NCI-H748 (cell line): Measurements from ENCODE around the gene KIZ.
"Not testable (repeated sequence)": the region's sequence is repeated elsewhere in the genome, so short reads cannot be mapped to it uniquely, and the experiment has no call there.

Source experiments
- DNase-seq: peaks from one replicate; lab custom pipeline; 2025; ENCODE audit not compliant: unreplicated experiment; lab: John Stamatoyannopoulos, UW

The KIZ gene

DNA sequence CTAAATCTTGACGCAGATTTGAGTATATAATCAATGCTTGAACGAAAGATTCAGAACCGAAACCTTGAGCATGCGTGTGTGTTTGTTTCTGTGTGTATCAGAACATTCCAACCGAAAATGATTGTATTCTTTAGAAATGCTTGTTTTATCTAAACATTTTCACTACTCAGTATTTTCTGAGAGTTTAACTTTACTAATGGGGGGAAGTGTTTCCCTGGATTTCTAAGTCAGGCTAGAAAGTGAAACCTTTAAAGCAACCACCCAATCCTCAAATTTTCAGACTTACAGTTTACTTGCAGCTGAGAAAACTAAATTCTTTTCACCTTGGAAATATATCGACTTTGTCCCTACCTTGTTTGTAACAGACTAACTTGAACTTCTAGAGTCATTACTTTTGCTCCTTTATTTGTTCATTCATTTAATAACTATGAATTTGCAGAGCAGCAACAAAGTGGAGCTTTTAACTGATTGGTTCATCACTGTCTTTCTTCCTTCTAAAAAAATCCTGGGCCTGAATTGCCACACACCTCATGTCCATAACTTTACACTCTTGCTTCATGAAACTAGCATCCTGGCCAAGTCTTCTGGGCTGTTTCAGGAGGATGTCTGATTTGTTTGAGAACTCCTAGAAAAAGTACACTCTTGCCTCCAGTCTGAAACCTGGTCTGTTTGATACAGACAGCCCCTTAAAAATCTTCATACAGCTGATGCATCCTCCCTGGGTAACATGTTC lies 99.5 kb downstream of the KIZ start:
- DNase-seq = no peak

DNA sequence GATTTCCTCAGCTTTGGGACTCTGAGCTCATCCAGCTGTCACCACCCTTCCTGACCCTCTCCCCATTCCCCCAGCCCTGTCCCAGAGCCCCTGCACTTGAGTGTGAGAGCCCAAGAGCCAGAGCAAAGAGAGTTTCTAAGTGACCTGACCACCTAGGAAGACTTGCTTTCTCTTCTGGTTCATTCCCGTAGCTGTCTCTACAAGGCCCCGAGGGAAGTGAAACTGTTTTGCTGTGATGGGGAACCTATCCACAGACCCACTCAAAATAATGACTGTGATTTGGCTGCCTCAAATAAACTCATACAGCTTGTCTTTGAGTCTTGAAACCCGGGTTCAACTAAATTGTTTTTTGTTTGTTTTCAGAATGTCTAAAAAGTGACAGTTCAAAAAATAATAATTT lies 102.6 kb downstream of the KIZ start:
- DNase-seq = no peak

DNA sequence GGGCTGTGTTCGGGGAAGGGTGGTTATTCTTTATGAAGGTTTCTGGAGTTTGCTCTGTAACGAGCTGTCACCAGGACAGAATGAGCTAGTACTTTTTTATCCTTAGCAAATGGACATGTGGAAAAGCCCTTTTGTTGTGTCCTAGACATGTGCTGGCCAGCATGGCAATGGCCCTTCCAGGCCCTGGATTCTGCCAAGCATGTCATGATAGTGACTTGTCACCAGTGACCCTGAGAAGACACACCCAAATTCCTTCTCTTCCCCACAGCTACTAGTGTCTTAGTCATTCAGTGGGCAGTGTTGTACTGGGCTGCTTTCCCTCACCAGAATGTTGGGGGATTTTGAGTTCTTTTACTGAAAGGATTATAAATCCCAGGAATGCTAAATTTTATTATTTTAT lies 103.3 kb downstream of the KIZ start:
- no peak for DNase-seq

DNA sequence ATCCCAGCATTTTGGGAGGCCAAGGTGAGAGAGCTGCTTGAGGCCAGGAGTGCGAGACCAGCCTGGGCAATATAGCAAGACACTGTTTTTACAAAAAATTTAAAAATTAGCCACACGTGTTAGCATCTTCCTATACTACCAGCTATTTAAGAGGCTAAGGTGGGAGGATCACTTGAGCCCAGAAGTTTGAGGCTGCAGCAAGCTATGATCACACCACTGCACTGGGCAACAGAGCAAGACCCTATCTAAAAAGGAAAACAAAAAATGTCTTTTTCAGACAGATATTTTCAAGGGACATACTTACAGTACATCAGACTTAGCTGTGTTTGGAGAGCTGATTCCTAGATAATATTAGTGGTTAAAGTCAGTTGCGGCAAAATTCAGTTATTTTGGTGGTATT lies 104.3 kb downstream of the KIZ start:
- no peak for DNase-seq

DNA sequence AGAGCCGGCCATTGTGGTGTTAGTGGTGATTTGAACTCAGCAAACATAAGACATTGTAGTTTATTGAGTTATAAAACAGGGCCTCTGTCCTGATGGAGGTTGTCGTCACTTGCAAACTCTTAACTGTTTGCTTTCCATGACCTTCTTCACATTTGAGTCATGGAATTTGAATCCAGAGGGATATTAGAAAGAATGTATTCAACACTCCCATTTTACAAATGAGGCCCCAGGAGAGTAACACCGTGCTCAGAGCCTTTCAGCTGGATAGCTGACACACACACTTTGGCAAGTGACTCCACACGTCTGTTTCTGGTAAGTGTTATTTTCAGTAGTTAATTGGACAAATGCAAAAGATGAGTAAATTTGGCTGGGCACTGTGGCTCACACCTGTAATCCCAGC lies 104.8 kb downstream of the KIZ start:
- DNase-seq = no peak

DNA sequence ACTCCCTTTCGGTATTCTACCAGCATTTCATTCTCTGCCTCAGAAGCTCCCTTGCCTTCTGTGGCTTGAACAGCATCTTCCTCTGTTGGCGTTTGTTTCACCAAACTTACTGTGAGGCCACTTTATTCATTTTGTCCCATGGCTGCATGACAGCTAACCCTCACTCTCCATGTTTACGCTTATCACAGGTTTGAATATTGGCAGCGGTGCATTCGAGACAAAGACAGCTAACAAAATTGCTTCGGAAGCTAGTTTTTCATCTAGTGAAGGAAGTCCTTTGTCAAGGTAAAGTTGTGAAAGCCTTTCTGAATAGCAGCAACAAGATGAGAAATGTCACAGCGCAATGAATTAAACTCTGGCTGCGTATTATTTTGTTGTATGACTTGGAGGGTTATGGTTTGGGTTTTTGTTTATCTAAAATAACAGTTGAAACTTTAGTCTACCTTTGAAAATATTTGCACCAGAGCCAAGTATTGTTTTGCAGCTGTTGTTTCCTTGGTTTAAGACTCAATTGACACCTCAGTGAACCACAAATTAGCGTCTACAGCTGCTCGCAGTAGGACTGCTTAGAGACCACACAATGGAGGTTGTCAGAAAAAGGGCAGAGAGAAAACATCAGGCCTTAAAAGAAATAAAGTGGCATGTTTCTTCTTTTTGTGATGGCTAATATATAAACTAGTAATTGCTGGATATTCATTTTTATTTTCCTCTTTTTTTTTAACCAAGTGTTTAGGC lies 106.8 kb downstream of the KIZ start:
- peak; percentile 79 for DNase-seq

DNA sequence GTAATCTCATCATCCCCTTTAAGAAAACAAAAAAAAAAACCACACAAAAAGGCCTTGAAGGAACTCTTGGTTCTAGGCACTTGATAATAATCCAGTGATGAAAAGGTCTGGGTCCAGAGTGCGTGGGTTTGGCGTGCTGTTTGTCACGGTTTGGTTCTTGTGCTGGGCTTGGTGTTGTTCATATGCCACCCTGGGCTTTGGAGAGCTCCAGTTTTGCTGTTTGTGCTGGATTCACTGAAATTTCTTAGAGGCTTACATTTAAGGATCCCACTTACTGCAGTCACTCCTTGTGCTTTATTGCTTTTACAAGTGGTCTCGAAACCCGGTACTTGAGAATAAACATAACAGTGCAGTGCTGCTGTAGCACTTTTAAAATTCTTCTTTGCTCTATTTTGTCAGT lies 108.4 kb downstream of the KIZ start:
- no peak for DNase-seq

DNA sequence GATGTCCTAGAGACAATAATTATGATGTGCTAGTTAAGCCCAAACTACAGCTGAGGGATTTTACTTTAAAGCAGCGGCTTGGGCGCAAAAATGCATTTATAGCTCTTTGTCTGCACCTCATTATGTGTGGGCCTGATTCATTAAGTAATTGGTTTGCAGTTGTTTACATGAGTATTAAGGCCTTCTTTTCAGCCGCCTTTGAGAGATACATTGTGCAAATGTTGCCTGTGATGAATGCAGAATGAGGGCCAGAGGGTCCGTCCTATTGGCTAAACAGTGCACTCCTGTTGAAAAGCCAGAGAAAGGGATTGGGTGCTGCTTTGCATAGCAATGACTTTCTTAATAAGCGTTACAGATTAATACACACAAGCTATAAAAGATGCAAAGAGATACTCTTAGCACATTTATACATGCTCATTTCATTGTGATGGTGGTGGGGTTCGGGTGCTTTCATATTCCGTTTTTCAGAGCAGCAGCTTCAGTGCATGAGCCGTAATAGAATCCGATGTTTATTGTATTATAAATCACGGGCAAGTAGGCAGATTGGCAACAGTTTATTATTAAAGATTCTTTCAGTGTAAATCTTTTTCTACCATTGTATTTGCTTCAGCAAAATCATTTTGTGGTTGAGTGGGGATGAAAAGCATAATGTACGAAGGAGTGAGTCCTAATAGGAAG lies 109.1 kb downstream of the KIZ start:
- DNase-seq = peak; percentile 96

DNA sequence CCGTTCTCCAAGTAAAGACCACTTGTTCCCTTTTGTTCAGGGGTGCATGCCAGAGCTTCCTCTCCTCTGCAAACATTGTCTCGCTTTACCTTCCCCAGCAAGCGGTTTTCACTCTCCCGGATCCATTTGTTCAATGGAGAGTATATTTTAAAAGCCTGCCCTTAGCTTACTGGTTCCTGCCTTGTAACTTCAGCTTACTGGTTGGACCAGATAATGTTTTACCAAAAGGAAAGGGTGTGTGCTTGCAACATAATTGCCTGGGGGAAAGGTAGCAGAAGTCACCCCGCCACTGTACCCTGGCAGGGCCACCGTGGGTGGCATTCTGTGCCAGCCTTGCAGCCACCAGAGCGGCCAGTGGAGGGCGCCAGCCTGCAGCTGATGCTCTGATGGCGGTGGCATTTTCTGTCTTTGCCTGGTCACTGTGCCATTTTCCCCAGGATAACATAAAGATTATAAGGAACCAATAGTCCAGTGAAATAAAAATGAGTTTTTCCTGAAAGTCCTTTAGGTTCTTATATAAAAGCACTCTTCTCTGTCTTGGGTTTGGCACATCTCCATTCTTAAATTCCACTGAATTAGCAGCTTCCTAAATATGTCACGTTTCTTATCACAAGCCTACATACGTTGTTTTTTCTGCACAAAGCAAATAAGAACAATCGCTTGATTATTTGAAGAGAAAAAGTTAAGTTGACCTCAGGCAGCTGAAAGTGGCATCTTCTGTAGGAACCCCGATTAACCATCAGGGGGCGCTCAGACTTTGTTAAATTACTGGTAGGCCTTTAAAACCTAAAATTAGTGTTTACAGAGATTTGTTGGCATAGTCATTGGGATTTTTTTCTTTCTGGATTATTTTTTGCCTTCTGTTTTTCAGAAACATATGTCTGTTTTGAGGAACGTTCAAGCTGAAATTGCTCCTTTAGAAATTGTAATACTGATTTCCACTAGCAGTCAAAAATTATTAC lies 109.9 kb downstream of the KIZ start:
- DNase-seq = peak; percentile 97

DNA sequence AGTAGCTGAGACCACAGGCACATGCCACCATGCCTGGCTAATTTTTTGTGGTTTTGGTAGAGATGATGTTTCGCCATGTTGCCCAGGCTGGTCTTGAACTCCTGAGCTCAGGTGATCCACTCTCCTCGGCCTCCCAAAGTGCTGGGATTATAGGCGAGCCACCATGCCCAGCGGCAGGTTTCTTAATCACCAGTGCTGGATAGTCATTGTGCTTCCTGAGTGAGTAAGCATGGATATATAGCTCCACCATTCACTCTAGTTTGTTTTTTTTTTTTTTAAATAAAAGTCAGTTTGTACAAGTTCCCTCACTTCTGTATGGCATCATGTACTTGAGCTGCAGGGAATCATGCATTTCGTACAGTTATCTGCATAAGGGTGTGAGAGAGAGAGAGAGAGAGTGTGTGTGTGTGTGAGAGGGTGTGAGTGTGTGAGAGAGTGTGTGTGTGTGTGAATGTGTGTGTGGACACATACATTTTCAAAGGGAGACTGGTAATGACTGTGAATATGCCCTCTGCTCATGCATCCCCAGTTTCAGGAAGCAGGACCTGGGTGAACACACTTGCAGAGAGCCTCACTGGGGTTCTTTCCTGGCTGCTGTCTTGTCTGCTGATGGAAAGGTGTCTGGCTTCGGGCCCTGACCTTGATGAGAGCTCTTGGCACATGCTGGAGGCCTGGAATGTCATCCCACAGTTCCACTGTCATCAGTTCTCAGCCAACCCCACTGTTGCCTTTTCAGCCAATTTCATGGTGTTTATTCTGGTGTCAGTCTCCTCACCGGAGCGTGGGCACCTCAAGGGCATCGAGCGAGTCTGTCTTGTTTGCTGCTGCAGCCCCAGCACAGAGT lies 112.3 kb downstream of the KIZ start:
- DNase-seq = no peak

DNA sequence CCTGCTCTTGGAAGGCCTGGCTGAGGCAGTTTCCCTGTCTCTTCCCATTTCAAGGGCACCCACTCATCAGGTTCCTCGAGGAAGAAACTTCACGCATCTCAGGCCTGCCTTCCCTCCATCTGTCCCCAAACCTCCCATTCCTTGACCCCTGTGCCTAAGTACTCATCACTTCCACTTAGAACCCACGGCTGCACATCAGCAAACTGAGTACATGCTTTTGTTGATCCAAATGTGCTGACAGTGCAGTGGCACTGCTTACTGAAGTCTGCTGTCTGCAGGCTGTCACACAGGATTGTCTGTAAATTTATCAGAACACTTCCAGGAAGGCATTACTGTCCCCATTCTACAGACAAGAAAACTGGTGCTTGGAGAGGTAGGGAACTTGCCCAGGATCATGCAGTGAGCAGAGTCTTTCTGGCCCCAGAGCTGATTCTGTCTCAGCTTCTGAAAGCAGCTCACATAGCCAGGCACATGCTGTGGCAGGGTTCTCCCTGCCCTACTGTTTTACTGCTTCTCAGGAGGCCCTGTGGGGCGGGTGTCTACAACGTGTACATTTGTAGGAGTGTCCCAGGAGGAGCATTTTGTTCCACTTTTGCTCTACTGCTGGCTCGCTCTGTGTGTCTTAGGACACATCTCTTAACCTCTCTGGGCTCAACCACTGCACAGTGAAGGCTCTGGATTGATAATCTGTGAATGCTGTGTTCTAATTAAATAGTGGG lies 113.1 kb downstream of the KIZ start:
- no peak for DNase-seq

DNA sequence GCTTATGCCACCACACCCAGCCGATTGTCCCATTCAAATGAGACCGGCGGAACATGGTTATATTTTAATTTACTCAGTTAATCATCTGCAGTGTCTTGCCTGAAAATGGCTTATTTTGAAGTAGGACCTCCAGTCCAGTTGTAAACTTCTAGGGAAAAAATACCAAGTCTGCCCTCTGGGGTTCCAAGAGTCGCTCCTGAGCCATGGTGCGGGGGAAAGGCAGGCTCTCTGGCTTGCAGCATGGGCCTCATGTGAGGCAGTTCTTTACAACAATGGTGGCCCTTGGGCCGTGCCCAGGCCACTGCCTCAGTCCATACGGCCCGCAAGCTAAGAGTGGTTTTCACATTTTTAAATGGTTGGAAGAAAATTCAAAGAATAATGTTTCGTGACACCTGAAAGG lies 114.5 kb downstream of the KIZ start:
- no peak for DNase-seq

DNA sequence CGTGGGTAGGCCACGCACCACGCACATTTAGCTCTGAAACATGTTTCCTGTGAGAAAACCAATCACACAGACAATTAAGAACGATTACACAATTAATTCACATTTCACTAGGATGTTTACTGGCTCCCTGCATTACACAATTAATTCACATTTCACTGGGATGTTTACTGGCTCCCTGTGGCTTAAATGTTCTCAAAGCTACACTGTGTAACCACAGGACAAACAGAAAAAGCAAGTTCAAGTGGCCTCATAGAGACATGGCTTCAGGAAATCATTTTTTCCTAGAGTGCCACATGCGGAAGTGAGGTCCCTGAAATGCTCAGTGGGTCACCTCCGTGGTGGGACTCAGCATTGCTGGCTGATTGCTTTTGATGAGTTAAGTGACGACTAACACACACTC lies 115.5 kb downstream of the KIZ start:
- DNase-seq = peak; percentile 98

DNA sequence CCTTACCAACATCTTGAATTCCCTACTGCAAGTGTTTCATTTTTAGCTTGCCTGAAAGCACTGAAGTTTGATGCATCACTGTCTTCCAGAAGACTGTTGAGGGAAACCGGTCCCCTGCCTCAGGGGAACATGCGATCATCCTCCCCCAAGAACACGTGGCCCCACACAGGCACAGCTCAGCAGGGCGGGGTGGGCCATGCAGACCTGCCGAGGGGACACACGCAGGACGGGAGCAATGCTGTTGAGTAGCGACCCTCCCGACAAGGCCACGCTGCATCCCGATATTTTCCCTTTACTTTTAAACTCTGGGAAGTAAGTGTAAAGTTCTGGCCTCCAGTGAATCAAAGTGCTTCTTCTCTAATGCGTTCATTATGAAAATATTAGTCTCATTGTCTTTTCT lies 117.9 kb downstream of the KIZ start:
- no peak for DNase-seq

DNA sequence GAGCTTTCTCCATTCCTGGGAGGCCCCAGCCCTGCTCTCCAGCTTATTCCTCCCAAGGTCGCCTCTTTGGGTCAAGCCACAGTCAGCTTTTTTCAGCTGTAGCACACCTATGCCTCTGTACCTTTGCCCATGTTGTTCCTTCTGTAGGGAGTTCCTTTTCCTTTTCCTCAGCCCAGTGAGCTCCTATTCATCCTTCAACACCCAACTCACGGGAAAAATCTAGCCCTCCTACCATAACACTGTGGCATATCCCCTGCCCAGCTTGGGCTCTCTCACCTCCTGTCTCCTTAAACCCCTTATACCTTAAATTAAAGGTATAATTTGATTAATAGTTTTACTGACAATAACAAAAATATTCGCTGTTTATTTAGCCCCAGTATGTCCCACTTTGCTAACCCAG lies 118.9 kb downstream of the KIZ start:
- no peak for DNase-seq

DNA sequence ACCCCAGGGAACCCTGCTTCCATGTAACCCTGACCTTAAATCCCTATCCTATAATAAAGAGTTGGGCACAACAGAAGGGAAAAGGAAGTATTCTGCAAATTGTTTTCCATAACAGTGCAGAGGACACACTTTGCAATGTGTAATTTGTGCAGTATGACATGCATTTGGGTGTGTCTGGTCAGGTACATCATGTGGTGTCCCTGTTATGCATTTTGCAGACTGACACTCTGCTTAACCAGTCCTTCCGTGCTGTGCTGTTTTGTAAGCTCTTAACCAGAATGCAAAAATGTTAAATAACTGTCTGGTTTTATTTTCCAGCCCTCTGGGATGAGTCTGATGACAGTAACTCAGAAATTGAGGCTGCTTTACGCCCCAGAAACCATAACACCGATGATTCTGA lies 120.3 kb downstream of the KIZ start:
- peak; percentile 51 for DNase-seq

DNA sequence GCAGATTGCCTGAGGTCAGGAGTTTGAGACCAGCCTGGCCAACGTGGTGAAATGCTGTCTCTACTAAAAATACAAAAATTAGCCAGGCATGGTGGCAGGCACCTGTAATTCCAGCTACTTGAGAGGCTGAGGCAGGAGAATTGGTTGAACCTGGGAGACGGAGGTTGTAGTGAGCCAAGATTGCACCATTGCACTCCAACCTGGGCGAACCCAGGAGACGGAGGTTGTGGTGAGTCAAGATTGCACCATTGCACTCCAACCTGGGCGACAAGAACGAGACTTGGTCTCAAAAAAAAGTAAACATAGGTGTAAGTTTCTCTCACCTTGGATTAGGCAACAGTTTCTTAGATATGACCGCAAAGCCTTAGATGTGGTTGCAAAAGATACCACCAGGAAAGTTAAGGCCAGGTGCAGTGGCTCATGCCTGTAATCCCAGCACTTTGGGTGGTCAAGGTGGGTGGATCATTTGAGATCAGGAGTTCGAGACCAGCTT lies 121.8 kb downstream of the KIZ start:
- not testable (repeated sequence) for DNase-seq

DNA sequence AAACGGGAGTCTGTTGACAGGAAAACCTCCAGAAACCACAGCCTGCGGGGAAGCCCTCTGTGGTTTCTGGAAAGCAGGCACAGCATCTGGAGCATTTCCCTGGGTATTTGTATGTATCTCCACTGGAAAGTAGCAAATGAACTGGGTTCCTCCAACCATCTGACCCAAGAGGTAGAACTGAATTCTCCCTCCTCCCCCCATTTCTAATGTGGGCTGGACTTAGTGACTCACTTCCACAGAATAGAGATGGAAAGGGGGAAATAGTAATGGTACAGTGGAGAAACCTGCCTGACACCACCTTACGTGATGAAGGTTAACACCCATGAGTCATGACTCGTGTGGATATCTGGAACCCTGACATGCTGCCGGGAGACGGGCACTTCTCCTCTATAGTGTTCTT lies 125.4 kb downstream of the KIZ start:
- no peak for DNase-seq

DNA sequence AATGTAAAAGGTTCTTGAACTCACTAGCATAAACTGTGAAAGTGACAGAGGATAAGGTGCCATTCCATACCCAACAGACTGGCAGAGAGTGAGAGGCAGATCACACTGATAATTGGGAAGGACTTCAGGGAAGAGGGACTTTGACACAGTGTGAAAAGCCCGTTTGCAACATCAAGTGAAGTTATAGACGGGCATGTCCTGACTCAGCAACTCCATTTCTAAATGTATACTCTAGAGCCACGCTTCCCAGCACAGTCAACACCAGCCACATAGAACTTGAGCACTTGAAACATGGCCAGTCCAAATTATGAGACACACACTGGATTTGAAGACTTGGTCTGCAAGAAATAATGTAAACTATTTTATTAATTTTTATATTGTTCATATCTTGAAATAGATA lies 131.3 kb downstream of the KIZ start:
- no peak for DNase-seq
